HG03575 (cell line): ENCODE data around the gene POTEF.
"Not testable (repeated sequence)": the region's sequence is repeated elsewhere in the genome, so short reads cannot be mapped to it uniquely, and the experiment has no call there.

Source experiments
- ATAC-seq: cut with Tn5 transposase; IDR thresholded peaks from one replicate; pipeline ENCODE4 v1.9.1; 2021; ENCODE audit not compliant: unreplicated experiment, insufficient number of reproducible peaks, low FRiP score; ENCODE audit errors: extremely low read depth

Gene POTEF

GRCh38 chr2:130129120-130129829, at the start of gene POTEF:
POTEF (minus strand) TSS chr2:130129222; CDS start chr2:130120515, 8,707 bp downstream.
- ATAC-seq = not testable (repeated sequence)

DNA sequence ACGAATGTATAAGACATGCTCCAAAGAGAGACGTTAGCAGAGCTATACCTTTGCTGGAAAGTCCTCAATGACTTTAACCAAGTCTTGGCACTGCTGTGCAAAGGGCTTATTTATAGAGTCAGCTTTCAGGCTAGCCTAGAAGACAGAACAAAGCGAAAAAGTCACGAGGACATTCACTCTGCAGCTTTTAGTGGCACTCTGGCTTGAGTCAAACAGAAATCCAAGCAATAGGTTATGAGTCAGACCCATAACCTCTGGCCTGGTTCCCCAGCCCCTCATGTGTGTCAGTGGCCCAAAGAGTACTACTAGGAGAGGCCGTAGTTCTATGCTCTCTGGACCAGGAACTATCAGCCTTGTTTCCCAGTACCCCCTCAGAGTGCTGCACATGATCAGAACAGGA, 45.8 kb upstream of the POTEF start:
- not testable (repeated sequence) for ATAC-seq

GRCh38 chr2:130169896-130170295, 40.9 kb upstream of the POTEF start:
- ATAC-seq = no peak

- not testable (repeated sequence) for ATAC-seq
Observed at GRCh38 chr2:130169163-130169562, 40.1 kb upstream of the POTEF start.

DNA sequence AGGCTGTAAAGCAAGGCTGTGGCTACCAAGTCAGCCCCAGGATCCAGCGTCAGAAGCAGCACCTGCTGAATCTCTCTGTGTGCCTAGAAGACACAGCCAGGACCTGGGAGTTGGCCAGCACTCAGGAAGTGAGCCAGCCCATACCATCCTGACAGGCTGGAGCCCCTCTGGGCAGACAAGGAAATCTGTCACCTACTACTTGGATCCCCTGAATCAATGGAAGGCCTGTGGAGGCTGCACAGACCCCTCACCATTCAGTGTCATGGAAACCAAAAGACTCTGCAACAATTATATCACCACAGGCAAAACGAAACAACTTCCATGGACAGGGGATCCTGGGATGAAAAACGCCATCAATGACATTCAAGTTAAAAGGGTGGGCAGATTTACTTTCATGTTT, 37.6 kb upstream of the POTEF start:
- ATAC-seq = not testable (repeated sequence)

DNA sequence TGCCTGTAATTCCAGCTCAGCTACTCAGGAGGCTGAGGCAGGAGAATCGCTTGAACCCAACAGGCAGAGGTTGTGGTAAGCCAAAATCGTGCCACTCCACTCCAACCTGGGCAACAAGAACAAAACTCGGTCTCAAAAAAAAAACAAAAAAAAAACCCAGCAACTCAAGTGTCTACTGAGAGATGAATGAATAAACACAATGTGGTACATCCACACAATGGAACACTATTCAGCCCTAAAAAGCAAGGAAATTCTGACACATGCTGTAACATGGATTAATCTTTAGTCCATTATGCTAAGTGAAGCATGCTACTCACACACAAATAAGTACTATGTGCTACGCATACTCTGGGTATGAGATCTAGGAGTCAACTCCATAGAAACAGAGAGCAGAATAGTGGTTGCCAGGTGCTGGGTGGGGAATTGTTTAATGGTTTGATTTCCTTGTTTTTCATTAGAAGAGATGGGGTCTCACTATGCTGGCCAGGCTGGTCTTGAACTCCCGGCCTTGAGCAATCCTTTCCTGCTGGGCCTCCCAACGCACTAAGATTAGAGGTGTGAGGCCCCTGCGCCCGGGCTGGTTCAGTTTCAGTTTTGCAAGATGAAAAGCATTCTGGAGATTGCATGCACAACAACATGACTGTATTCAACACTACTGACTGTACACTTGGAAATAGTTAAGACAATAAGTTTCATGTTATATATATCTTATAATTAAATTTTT, 36.4 kb upstream of the POTEF start:
- no peak for ATAC-seq

- ATAC-seq = no peak
Observed at GRCh38 chr2:130162968-130163367, 33.9 kb upstream of the POTEF start.

DNA sequence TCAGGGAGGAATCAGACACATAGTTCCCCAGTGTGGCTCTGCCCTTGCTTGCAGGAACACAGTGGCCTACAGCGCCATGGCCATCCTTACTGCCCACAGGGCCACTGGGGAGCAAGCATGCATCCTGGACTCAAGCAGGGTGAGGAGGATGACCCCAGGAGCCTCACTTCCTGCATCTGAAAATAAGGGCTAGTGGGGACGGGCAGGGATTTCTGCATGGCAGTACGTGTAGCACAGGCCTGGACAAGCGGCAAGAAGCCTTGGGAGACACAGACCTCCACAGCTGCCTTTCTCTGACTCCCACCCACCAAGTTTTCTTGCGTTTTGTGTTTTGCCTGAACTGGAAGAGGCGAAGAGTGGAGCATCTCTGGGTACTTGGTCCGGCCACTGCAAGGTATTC, 33.5 kb upstream of the POTEF start:
- not testable (repeated sequence) for ATAC-seq

DNA sequence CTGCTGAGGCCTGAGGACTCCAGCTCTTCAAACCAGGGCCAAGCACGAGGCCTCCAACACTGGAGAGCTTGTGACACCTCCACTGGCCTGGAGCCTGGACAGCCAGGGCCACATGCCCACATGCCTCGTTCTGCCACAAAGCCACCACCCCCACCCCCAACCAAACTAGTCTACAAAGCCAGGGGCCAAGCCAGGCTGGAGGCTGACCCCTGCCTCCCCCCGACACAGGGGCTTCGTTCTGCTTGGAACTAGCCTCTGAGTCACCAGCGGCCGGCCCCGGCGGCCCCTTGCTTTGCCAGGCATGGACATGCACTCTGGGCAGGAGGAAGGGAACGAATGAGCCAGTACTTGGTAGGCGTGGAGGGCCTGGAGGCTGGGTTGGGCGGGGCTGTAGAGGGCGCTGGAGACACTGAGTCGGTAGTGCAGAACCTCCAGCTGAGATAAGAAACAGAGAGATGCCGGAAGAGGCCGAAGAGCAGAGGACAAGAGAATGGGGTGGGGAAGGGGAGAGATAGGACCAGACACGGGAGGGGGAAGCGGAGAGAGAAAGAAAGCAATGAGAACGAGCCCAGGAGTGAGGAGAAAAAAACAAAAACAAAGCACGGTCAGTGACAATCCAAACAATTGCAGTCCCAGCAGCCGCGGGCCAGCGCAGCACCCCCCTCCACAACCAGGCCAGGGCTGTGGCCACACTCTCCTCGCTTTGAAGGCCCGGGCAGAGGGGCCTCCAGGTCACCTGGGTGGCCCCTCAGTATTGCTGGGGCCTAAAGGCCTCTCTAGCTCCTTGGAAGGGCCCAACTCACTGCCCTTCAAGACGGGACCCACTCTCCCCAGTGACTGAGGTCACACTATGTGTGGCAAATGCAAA, 32.0 kb upstream of the POTEF start:
- ATAC-seq = not testable (repeated sequence)

- no peak for ATAC-seq
Observed at GRCh38 chr2:130160131-130160530, 31.1 kb upstream of the POTEF start.

- not testable (repeated sequence) for ATAC-seq
Observed at GRCh38 chr2:130159376-130159775, 30.4 kb upstream of the POTEF start.

GRCh38 chr2:130158631-130159030, 29.6 kb upstream of the POTEF start:
- ATAC-seq = no peak

DNA sequence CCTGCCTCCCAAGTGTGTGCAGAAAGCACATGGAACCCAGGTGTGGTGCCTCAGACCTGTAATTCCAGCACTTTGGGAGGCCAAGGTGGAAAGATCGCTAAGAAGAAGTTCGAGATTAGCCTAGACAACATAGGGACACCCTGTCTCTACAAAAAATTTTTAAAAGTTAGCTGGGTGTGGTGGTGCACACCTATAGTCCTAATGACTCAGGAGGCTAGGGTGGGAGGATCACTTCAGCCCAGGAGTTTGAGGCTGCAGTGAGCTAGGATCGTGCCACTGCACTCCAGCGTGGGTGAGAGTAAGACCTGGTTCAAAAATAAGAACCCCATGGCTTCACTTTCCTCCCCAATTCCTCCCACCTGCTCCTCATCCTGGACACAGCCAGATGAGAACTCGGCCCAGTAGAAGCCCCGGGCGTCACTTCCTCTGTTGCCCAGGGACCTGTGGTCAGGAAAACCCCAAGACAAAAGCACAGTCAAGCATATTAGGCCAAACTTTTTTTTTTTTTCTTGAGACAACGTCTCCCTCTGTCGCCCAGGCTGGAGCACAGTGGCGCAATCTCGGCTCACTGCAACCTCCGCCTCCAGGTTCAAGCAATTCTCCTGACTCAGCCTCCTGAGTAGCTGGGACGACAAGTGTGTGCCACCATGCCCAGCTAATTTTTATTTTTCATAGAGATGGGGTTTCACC, 28.9 kb upstream of the POTEF start:
- peak; percentile 76 for ATAC-seq

GRCh38 chr2:130157354-130157753, 28.3 kb upstream of the POTEF start:
- not testable (repeated sequence) for ATAC-seq

DNA sequence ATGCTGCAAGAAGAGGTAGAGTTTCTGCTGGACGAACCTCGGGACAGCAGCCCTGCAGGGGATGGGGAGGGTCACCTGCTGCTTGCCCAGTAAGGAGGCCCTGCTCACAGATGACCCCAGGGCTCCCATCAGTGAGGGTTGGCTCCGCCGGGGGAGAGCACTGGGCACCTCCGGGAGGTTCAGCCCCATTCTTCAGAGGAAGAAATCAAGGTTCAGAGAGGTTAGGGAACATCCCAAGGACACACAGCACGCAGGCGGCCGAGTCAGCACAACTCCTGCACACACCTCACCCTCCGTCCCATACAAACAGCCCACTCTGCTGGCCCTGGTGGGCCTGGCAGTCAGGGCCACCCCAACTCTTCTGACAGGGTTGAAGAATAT, 27.6 kb upstream of the POTEF start:
- no peak for ATAC-seq

DNA sequence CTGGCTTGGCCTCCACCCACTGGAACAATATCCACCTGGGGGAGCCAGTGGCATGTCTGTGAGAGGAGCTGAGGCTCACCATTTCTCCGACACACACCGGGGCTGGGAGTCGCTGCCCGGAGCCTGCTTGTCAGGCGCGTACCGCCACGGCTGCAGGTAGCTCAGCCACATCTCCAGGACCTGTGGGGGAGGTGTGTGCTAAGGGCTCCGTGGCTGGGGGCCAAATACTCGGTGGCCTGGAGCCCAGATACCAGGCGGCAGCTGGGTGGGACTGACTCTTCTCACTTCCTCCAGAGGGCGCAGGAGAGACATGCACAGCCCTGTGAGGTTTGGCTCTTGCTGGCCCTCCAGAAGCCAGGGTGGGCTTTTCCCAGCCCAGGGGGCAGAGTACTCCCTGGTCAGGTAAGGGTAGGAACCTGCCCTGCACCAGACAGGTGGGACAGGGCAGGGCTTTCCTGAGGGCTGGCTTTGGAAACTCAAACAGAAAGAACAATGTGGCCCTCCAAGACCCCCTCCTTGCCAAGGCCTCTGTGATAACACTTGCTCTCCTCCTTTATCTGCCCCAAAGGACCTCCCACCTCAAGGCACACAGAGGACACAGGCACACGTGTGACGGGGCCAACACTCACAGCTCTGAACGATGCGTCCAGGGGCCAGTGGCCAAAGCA, 27.1 kb upstream of the POTEF start:
- ATAC-seq = not testable (repeated sequence)

DNA sequence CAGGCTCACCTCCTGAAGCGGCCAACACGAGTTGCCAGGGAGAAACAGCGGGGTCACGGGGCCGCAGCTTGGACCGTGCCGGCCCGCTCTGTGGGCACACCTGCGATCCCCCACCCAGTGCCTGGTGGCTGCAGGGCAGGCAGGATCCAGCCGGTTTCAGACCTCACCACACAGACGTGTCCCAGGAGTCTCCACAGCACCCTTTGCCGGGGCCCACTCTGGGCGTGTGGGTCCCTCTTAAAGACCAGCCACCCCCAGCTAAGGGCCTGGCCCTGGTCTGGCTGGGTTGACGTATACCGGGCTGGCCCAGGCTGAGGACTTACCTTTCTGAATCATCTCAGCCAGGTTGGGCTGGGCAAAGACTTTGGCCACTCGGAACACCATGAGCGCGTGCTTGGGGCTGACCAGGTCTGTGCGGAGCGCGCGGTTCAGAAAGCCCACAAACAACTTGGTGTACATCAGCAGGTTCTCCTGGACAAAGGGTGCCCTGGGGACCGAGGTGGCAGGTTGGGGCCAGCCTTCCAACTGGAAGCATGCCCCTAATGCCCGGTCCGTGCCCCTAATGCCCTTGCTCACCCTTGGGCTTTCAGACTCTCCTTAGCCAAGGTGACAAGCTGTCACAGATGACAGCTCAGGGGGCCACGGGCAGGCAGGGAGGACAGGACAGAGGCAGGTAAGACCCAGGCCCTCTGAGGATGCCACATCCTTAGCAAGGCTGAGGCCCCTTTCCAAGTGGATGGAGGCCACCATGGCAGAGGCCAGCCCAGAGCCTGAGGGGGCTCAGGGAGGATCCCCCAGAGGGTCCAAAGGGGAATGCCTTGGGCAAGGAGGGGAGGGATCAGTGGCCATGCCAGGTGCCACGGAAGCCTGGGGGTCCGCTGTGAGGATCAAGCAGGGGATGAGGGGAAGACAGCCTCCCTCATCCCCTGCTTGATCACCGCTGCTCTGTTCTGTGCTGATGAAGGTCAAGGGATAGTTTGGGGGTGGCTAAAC, 26.0 kb upstream of the POTEF start:
- ATAC-seq = no peak
